Activated naive CD4-positive, alpha-beta T cell treated with anti-CD3 and anti-CD28 coated beads, Interleukin-2, amount 50 U/mL, for 16 hours (primary cell): ENCODE results near the gene SEH1L.
"Not testable (repeated sequence)": the region's sequence is repeated elsewhere in the genome, so short reads cannot be mapped to it uniquely, and the experiment has no call there.

Experiments
- DNase-seq: peaks from one replicate; pipeline ENCODE4 v3.0.0-alpha.2; 2020

SEH1L gene

DNA sequence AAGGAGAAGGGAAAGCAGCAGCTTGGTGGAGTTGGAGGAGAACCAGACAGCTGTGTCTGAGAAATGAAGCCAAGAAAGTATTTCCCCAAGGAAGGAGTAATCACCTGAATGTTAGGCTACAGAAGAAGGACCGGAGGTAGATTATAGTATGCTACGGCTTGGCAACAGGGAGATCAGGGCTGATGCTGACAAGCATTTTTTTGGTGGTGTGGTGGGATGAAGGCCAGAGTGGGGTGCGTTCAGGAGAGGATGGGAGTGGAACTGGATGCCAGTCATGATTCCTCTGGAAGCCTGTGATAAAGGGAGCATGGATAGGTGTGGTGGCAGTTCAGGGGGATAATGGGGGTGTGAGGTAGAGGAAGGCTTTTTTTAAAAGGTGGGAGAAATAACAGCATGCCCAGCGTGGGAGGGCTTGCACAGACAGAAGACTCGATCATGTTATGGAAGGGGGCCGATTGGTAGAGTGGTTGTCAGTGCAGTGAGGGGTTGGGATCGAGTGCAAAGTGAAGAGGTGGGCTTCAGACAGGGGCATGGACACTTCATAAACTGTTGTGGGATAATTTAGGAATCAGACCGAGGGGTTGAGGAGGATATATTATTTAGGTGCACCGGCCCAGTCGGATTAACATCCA lies 49.0 kb downstream of the SEH1L start:
- no peak for DNase-seq

DNA sequence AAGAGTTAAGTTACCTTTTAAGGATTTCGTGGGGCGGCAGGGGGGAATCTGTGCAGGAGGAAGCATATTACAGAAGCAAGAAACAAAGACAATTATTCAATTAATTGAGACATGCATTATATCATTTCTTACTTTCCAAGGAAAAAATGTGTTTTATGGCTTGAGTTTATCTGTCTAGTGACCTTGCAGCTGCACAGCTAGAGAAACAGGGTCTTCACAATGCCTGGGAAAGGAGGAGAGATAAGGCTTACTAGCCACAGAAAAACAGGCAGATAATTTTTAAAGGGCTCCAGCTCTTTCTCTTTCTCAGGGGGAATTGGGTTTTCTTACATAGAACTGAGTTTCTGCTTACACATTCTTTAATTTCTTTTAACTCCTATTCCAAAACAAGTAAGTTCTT lies 49.5 kb downstream of the SEH1L start:
- not testable (repeated sequence) for DNase-seq

DNA sequence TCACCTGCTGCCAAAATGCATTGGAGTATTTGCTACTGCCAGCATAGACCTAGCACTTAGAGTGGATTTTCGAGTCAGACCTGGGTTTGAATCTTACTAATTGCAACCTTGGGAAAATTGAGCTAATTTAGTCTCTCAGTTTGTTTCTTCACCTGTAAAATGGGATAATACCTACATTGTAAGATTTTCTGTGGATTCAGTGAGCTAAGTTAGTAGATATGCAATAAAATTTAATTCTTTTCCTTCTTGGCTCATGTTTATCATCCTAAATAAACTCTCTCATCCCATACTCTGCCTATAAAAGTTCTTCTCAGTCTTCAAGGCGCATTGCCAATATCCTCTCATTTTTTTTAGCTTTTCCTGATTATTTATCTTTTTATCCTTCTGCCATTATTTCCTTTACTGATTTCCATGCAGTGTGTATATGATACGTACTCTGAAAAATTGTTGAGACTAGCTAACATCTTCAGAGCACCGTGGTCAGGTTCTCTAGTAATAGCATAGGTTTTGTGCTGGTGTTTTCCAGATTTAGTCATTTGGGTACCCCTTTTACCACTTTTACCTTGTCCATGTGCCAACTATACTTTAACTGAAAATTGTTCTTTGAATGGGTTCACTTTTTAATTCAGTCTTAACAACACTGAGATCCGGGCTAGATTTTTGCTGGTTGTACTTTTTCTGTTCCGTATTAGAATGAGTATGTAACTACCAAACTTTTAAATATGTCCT lies 50.7 kb downstream of the SEH1L start:
- no peak for DNase-seq

DNA sequence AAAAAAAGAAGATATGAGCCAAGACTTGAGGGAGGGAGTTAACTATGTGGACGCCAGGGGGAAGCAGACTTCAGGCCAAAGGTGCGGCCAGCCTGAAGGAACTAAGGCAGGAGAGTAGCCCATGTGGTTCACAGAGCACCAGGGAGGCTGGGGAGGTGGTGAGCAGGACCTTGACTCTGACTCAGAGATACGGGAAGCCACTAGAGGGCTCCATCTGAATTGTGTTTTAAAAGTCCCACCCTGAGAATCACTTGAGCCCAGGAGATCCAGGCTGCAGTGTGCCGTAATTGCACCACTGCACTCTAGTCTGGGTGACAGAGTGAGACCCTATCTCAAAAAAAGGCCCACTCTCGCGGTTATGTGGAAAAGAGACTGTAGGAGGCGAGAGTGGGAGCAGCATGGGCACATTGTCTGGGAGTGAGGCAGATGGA lies 55.7 kb downstream of the SEH1L start:
- DNase-seq, result no peak

DNA sequence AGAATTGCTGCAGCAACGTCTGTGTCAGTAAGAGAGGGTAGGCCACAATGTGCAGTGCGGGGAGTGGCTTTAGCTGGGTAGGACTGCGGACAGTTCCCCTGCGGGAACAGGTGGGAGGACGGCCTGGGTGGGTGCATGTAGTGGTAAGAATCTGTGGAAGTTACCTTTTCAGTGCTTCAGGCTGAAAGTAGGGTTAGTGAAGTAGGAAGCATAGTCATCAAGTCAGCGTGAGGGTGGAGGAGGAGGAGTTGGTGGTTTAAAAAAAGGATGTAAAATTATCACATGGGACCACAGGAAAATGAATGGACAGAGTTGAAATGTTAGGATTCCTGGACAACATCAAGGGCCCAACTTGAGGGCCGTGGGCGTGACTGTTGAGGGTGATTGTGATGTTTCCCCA lies 56.6 kb downstream of the SEH1L start:
- DNase-seq, result no peak

DNA sequence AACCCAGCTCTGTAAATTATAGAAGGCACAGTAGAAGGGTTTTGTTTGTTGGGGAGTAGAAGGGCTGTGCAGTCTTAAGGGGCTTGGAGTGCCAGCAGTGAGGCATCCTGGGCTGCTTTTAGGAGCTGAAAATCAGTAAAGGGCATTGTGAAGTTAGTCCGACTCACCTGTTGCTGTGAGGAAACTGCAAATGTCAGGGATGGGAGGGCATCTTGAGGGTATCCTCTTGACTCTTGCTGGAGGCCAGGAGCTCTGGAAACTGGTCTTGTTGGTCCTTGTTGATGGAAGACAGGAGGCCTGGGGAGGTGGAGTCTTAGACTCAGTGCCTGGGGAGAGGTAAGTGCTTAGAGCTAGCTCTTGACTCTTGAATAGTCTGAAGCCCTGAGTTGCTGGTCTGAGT lies 57.5 kb downstream of the SEH1L start:
- DNase-seq, result no peak

DNA sequence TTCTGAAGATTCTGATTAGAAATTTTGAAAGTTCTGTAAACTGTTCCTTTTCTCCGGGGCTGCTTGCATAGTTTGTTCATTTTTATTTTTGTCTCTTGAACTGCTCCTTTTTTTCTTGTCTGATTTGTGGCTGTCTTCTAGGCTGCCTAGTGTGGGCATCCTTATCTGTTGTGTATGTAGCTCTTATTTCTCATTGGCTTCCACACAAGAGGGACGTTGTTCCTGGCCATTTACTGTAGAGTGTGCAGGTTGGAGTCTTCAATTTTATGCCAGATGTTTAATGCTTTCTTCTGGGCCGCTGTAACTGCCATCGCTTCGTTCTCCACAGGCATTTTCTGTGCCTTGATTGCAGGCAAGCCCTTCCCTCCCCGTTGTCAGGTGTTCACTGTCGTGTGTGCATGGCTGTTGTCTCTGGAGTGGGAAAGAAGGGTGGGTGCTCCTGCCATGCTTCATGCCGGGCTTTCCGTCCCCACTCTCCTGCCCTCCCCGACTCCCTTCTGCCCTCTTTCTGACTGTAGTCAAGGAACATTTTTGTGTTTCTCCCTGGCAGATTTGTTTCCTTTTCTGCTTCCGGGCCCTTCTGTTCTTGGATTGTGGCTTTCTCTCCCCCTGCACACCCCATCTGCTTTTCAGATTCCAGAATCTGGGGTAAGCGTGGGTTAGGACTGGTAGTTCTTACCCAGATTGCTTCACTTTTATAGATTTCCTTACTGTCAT lies 58.9 kb downstream of the SEH1L start:
- no peak for DNase-seq

DNA sequence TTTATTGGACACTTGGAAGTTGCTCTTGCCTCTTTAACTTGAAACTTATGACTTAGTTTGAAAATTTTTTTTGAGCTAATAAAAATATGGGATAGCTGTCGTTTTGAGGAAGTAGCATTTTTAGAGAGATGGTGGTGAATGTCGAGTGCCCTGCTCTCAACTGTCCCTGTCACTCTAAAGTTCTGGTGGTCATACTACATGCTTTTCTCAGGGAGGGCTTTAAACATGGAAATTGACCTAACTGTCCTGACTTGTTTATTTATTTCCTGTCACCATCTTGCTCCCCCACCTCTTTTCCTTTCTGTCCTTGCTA lies 59.4 kb downstream of the SEH1L start:
- DNase-seq, result no peak

DNA sequence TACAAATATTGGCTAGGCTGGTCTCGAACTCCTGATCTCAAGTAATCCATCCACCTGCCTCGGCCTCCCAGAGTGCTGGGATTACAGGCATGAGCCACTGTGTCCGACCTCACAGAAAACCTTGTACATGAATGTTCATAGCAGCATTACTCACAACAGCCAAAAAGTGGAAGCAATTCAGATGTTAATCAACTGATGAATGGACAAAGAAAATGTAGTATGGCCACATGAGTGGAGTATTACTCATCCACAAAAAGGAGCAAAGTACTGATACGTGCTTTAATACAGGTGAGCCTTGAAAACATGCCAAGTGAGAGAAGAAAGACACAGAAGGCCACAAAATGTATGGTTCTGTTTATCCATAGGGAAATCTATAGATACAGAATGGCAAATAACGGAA lies 63.9 kb downstream of the SEH1L start:
- DNase-seq, result no peak

DNA sequence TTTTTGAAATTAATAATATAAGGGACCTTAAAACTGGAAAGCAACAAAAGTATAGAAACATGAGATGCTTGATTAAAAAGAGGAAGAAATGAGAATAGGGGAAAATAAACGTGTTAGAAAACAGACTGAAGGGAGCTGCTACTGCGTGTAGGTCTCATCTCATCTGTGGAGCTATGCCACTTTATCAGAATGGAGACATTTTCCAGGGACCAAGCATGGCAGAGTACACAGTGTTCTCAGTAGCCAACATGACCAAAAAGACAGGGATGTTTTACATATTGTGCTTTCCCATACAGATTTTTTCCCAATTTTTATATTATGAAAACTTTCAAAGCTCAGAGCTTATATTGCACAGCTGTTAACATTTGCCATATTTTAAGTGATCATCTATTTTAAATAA lies 66.4 kb downstream of the SEH1L start:
- no peak for DNase-seq

DNA sequence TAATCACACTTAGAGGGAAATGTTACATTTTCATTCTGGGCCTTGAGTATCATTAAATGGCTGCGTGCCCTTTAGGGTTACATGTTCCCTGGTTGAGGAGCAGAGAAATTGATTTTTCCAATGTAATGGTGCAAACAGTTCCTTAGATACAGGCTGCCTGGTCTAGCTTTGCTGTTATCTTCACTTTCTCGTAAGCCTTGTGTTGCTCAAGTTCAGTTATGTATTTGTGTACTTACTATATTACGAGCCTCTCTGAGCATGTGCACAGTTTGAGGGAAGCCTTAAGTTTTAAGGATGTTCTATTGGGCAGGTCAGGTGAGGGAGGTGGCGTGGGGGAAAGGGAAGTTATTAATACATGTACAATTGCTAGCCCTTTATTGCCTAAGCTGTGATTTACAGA lies 67.0 kb downstream of the SEH1L start:
- no peak for DNase-seq

DNA sequence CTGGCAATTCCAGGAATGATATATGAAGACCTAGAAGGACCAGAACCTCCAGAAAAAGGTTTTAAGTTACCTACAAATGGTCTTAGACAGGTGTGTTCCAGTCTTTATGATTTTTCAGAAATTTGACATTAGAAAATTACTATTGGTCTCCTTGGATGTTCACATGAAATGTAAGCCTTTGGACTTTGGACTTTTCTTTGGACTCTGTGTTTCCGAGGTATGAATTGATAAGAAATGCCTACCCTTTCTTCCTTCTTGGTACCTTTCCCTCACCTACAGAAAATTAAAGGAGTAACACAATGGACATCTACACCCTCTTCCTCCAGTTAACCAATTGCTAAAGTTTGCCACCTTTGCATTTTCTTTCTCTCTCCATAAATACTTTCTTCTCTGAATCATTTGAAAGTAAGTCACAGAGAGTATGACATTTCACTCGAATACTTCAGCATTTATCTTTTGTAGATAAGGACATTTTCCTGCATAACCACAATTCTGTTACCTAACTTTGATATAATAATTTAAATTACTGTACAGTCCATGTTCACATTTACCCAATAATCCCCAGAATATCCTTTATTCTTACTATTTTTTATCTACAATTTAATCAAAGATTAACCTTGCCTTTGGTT lies 69.5 kb downstream of the SEH1L start:
- DNase-seq, result no peak

DNA sequence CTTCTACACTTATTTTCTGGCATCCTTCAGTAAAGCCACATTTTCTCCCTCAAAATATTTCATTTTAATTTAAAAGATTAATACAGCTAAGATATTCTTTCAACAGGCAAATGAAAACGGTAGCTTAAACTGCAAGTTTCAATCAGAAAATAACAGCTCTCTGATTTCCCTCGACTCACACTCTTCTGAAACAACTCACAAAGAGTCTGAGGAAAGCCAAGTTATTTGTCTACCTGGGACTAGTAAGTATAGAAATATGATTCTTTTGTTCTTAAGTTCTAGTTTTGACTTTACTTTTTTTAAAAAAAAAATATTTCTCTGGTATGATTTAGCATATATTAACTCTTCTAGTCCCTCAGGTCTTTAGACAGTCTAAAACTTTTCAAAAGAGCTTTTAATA lies 70.6 kb downstream of the SEH1L start:
- DNase-seq, result no peak

DNA sequence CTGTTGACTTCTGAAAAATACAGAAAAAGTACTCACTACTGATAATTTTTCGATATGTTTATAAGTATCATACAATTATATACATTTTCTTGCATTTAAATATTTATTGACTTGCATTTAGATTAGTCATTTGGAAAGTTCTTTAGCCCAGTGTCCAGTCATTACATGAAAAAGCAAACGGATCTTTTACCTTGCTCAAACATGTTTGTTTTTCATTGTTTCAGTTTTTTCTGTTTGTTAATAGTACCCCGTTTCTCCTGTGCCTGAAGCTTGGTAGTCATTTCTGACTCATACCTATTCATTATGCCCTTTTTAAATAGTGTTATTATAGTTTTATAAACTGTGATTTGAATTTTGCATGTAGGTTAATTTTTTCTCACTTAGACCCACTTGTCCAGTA lies 71.5 kb downstream of the SEH1L start:
- DNase-seq, result no peak

DNA sequence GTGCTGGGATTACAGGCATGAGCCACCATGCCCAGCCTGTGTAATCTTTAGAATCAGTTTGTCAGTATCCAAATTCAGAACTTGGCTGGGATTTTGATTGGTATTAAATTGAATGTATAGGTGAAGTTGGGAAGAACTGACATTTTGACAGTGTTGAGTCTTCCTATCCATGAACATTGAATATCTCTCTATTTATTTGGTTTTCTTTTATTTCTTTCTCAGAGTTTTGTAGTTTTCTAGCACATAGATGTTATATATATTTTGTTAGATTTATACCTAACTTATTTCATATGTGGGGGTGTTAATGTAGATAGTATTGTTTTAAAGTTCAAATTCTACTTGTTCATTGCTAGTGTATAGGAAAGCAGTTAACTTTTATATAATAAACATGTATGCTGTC lies 74.8 kb downstream of the SEH1L start:
- no peak for DNase-seq

DNA sequence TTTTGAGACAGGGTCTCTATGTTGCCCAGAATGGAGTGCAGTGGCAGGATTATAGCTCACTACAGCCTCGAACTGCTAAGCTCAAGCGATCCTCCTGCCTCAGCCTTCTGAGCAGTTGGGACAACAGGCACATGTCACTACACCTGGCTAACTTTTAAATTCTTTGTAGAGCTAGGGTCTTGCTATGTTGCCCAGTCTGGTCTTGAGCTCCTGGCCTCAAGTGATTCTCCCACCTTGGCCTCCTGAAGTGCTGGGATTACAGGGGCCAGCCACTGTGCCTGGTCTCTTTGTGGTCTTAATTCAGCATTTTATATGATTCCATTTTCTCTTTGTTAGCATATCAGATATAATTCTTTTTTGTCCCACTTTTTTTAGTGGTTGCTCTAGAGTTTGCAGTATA lies 77.4 kb downstream of the SEH1L start:
- no peak for DNase-seq

DNA sequence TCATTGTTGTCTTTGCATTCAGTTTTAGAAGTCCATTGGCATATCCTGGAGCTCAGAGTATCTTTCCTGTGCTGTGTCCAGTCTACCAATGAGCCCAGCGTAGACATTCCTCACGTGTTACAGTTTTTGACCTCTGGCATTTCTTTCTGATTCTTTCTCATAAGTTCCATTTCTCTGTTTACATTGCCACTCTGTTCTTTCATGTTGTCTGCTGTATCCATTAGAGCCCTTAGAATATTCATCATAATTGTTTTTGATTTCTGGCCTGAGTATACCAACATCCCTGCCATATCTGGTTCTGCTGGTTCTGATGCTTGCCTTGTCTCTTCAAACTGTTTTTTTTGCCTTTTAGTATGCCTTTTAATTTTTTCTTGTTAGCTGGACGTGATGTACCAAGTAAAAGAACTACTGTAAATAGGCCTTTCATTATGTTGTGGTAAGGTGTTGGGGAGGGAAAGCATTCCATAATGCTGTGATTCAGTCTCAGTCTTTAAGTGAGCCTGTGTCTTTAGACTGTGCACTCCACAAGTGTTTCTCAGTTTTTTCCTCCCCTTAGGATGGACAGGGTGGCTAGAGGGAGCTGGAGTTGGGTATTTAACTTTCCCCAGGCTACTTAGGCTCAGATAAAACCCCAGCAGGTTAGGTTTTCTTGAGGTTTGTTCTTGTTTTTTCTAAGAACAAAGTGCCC lies 78.9 kb downstream of the SEH1L start:
- DNase-seq, result no peak

DNA sequence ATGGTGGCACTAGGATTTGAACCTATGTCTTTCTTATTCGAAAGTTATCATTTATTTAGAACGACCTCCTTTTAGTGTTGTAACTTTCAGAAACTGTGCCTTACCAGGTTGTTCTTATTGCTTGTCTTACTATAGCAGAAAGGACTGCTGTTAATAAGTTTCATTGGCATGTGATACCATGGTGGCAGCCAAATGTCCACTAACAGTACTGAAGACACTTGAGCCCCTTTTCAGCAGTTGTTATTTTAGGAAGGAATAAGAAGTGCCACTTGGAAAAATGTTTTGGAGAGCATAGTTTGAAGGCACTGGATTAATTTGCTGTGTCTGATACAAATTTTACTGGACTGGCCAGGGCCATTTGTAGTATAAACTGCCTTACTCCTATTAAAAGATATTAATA lies 81.1 kb downstream of the SEH1L start:
- no peak for DNase-seq

DNA sequence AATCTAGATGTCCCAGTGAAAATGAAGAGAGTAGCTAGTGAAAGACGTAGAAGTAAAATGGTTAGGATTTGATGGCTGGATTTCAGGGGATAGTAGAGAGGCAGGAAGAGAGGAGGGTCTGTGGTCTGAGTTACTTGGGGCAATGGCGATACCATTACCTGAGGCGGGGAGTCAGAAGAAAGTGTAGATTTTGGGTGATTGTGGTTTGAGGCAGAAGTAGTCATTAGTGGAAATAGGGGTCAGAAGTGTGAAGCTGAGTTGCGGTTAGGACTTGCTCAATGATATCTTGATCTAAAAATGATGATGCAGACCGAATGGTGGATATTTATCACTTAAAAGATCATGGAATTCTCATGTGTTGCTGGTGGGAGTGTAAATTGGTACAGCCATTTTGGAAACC lies 84.4 kb downstream of the SEH1L start:
- DNase-seq, result no peak

DNA sequence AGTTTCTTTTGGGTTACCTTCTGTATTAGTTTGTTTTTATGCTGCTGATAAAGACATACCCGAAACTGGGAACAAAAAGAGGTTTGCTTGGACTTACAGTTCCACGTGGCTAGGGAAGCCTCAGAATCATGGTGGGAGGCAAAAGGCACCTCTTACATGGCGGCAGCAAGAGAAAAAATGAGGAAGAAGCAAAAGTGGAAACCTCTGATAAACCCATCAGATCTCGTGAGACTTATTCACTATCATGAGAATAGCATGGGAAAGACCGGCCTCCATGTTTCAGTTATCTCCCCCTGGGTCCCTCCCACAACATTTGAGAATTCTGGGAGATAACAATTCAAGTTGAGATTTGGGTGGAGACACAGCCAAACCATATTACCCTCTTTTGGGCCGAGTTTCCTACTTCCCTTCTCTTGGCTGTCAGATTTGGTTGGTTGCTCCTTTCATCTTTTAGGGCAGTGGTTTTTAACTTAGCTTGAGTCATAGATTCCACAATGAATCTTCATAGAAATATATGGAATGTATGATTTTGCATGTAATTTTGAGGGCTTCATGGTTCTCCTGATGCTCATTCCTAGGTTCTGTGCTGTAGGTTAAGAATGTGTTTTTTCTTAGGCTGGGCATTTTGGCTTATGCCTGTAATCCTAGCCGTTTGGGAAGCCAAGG lies 87.6 kb downstream of the SEH1L start:
- DNase-seq, result no peak

DNA sequence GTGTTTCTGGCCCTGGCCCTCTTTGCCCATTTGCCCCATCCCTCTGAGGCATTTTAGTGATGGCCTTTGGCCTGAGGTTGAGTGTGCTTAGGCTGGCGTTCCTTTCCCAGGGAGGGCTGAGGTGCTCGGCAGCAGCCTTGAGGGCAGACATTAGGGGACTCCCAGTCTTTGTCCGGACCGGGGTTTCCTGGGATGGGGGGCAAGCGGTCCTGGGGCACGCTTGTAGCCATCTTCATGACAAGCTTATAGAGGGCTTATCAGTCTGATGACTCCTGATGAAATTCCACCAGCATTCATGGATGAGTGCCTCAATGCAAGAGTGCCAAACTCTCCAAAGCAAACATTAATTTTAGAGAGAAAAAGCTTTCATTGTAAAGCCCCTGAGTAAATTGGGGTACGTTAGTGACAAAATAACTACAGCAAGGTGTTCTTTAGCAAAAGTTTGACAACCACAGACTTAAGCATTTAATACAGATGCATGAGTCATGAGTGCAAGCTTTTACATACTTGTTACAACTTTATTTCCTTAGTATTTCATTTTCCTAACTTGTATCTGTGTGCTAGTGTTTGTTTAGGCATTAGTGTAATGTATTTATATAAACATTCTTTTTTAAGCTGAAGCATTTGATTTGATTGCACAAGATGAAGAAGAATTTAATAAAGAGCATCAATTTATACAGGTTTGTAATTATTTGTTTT lies 89.0 kb downstream of the SEH1L start:
- DNase-seq, result no peak
